A549 (cell line): ENCODE measurements around the gene PCDHB14.

Experiments used
- CBX2 ChIP-seq: fragments of 200-600 bp; sonication (generic); IDR thresholded peaks from 2 replicates; pipeline ENCODE4 v1.6.1; 2016; ENCODE audit warnings: low read depth, mild to moderate bottlenecking, borderline replicate concordance
- CTCF ChIP-seq: fragments of >200 bp; sonication (Bioruptor Twin); formaldehyde crosslinking; IDR thresholded peaks from 3 replicates; pipeline ENCODE4 v1.5.1; 2016
- EP300 ChIP-seq, 2 experiments: fragments of >200 bp; sonication (Bioruptor Twin); formaldehyde crosslinking; IDR thresholded peaks; 2 replicates in 1 of 2; 3 replicates in 1 of 2; pipeline ENCODE4 v1.6.1; 2016 to 2017
- HDAC2 ChIP-seq: fragments of 200-600 bp; sonication (generic); IDR thresholded peaks from 2 replicates; pipeline ENCODE4 v1.6.1; 2016
- PBX3 ChIP-seq: IDR thresholded peaks from 2 replicates; pipeline ENCODE4 v1.6.1; 2012
- TF ChIP-seq, protein P1 (sequence below): fragments of 200-600 bp; sonication (generic); IDR thresholded peaks from 2 replicates; pipeline ENCODE4 v1.6.1; 2016; ENCODE audit warnings: antibody characterized with exemption, mild to moderate bottlenecking, moderate library complexity
- TF ChIP-seq, protein P2 (sequence below): fragments of 250-450 bp; sonication (Bioruptor Pico); IDR thresholded peaks from 2 replicates; pipeline ENCODE4 v1.5.0; 2020; ENCODE audit warnings: low read depth, mild to moderate bottlenecking, moderate library complexity

DNA sequence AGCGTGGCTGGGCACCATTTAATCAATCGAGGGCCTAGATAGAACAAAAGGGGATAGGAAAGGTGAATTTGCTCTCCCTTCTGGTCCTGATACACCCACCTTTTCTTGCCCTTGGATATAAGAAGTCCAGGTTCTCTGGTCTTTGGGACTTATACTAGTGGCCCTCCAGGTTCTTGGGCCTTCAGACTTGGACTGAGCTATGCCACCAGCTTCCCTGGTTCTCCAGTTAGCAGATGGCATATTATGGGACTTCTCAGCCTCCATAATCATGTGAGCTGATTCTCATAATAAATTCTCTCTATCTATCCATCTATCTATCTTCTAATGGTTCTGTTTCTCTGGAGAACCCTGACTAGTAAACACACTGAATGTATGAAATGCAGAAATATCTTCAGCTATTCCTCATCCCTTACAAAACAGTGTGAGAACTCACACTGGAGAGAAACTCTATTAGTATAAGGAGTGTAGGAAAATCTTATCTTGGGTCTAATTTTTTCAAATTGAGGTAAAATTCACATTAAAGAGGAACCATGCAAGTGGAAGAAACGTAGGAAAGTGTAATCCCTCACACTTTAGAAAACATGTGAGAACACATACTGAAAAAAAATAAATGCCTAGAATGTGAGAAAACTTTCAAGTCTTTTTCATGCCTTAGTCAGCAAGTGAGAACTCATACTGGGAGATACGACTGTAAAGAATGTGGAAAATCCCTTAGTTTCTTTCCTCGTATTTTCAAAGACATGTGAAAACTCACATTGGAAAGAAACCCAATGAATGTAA is 37.5 kb downstream of the PCDHB14 start:
- no peak for TF ChIP-seq HDAC2
- TF ChIP-seq, protein P1, sequence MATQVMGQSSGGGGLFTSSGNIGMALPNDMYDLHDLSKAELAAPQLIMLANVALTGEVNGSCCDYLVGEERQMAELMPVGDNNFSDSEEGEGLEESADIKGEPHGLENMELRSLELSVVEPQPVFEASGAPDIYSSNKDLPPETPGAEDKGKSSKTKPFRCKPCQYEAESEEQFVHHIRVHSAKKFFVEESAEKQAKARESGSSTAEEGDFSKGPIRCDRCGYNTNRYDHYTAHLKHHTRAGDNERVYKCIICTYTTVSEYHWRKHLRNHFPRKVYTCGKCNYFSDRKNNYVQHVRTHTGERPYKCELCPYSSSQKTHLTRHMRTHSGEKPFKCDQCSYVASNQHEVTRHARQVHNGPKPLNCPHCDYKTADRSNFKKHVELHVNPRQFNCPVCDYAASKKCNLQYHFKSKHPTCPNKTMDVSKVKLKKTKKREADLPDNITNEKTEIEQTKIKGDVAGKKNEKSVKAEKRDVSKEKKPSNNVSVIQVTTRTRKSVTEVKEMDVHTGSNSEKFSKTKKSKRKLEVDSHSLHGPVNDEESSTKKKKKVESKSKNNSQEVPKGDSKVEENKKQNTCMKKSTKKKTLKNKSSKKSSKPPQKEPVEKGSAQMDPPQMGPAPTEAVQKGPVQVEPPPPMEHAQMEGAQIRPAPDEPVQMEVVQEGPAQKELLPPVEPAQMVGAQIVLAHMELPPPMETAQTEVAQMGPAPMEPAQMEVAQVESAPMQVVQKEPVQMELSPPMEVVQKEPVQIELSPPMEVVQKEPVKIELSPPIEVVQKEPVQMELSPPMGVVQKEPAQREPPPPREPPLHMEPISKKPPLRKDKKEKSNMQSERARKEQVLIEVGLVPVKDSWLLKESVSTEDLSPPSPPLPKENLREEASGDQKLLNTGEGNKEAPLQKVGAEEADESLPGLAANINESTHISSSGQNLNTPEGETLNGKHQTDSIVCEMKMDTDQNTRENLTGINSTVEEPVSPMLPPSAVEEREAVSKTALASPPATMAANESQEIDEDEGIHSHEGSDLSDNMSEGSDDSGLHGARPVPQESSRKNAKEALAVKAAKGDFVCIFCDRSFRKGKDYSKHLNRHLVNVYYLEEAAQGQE: no peak
- no peak for TF ChIP-seq CBX2
- TF ChIP-seq CTCF: no peak
- TF ChIP-seq, protein P2, sequence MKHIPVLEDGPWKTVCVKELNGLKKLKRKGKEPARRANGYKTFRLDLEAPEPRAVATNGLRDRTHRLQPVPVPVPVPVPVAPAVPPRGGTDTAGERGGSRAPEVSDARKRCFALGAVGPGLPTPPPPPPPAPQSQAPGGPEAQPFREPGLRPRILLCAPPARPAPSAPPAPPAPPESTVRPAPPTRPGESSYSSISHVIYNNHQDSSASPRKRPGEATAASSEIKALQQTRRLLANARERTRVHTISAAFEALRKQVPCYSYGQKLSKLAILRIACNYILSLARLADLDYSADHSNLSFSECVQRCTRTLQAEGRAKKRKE: no peak
- TF ChIP-seq PBX3: no peak
- no peak for TF ChIP-seq EP300 (IDR thresholded peaks at IDR 0.05)
